GM18861 (cell line): ENCODE results near the gene ASTN2.

ENCODE experiments used
- ATAC-seq: cut with Tn5 transposase; IDR thresholded peaks from one replicate; pipeline ENCODE4 v1.9.1; 2021; ENCODE audit not compliant: unreplicated experiment

Gene ASTN2

DNA sequence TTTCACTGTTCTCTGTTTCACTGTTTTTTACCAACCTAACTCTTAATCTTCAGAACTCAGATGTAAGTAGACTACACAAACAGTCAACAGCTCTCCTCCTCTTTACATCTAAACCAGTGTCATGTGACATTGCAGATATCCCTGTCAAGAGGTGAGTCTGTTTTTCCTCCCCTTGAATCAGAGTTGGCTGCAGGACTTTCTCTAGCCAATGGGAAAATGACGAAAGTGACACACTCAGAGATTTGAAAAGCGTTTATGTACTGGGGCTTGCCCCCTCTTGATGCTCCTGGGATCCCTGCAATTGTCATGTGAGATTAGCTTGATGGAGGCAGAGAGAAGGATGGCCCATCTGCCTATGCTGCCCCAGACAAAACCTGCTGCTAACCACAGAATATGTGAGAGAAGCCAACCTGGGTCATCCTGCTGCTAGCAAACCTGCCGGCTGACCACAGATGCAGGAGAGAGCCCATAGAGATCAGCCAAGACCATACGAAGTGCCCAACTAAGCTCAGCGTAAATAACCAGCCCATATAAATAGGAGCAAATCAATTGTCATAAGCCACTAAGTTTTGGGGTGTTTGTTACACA lies 111.1 kb downstream of the ASTN2 start:
- no peak for ATAC-seq

DNA sequence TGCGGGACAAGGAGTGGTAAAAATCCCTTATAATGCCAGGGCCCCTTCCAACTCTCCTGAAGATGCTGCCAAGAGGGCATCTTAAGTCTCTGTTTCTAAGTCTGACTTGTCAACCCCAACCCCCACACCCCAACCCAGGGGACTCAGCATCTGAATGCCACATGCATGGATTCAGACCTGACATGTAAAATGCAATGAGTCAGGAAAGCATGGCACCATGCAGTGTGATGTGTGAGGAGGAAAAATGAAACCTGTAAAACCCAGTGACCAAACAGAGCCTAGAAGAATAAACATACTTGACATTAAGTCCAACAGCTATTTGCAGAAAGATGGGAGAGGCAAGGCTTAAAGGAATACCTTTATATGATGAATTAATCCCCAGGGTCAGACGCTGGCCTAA lies 112.4 kb downstream of the ASTN2 start:
- ATAC-seq: no peak

DNA sequence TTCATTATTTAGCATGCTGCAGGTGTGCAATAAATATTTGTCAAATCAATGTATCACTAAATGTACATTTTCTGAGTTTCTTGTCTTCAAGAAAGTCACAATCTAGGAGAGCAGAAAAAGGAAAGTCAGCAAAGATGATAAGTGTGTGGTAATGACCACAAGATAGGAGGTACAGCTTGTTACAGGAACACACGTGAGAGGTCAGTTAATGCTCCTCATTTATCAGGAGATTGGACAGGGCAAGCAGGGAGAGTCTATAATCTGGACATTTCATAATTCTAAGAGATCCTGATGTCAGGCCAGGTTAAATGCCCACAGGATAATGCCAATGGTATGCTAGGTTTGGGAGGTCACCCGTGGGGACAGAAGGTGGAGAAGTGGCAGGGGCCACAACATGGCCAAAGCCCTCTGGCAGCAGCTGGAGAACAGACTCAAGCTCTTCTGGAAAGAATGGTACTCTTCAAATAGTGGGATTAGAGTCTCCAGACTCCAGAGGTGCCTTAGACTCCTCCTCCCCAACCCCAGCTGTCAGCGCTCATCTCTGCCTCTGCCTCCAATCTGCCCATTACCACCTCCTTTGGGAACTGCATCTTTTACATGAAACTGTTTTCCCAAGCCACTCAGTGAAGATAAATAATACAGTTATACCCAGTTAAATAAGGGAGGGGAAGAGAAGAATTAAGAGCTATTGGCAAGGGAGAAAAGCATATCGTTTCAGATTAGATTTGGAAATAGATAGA lies 114.3 kb downstream of the ASTN2 start:
- ATAC-seq: no peak

DNA sequence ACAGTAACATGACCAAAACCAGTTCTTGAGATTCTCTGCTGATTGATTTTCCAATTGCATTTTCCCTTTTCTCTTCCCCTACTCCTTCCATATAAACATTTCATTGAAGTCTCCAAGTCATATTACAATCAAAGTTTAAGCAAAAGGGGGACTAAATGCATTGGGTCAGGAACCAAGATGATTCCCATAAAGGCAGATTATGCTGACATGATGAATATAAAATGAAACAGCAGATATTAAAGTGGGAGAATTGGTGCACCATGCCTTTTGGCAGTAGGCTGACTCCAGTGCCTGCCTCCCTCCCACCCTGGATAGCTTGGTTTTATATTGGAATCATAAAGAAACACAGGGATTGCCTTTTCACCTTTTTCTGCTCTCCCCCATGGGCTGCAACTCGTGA lies 118.4 kb downstream of the ASTN2 start:
- ATAC-seq: no peak

DNA sequence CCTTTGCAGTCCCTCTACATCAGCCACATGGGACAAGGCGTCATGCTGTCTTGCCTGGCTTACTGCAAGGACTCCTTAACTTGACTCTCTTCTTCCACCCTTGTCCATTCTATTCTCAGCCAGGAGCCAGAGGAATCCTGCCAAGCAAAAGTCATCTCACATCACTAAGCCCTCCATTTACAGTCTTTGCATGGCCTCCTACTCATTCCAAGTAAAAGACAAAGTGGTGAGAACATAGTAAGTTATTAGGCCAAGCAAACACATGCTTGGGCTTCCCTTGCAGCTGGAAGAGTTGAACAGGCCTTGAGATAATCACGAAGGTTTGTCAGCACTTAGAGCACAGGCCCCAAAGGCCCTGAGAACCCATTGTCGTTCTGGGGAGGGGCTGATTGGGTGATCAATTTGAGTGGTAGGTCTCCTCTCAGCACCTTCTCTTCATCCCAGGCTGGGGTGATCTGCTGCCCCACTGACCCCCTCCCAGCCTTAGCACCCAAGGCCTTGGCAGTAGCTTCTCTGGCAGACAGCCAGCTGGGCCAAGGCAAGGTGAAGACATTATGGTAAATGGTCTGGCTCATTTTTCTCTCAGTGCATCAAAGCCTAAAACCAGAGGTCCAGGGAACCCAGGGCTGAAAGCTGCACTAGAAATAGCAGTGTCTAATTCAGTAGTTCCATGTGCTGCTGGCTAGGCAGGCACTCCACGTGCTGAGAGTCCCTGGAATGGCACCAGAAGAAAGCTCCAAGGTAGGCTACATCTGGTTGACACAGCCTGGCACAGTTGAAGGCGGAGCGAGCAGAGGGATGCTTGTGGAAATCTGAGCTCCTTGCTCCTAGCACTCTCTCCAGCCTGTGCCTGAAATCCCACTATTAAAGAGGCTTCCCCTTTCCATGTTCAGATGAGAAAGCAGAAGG lies 121.4 kb downstream of the ASTN2 start:
- ATAC-seq: no peak

DNA sequence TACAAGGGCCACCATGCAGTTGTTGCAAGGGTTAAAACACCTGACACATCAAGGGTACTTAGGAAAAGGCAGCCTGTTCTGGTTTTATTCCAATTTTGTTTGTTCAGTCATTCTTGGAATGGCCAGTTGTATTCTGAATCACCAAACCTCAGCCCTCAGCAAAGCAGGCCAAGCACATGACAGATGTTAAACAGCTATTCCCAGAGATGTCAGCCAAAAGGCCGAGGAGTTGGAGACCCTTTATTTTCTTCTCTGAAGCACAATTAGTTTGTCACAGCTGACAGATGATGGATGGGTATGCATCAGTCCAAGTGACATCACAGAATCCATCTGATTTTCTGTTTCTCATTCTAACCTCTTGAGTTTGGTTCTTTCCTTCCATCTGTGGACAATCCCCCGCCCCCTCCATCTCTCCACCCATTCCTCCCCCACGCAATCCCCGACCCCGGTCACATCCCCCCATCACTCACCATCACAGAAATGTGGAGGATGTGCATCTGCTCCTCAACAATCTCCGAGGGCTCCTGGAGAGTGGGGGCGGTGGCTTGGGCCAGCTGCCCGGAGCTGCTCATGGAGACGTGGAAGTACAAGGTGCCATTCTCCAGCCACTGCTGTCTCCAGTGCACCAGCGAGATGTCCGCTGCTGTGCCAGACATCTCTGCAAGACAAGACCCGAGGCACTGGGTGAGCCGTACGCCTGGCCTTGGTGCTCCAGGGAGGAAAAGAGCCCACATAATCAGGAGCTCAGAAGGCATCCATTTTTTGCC lies 123.8 kb downstream of the ASTN2 start:
- no peak for ATAC-seq

DNA sequence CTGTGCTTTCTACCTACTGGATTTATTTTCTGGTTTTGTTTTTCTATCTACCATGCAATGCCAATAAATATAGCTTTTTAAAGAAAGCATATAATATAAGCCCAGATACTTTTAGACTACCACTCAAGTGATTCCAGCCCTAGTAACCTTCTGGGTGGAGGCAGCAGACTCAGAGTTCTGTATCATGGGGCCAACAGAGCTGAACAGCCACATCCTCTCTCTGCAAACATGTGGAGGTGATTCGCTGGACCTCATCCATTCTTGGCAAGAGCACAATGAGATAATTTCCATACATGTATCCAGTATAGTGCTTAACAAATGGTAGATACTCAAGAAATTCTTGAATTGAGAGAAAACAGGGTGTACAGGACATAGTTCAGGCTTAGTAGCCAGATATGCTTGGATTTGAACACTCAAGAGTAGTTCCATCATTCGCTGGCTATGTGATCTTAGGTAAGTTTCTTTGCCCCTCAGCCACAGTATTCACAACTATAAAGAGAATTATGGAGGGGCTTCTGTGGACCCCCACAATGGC lies 124.5 kb downstream of the ASTN2 start:
- no peak for ATAC-seq

DNA sequence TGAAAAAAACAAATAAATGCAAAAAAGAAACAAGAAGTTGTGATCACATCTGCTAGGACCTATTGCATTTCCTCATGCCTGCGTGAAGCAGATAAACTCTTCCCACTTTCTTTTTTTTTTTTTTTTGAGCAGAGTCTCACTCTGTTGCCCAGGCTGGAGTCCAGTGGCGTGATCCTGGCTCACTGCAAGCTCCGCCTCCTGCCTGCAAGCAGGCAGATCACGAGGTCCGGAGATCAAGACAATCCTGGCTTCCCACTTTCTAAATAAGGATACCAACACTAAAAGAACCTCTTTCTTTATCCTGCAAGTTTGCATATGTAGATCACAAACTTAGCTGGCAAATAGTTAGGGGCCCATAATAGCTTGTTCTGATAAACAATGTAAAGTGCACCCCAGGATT lies 128.6 kb downstream of the ASTN2 start:
- ATAC-seq: no peak

DNA sequence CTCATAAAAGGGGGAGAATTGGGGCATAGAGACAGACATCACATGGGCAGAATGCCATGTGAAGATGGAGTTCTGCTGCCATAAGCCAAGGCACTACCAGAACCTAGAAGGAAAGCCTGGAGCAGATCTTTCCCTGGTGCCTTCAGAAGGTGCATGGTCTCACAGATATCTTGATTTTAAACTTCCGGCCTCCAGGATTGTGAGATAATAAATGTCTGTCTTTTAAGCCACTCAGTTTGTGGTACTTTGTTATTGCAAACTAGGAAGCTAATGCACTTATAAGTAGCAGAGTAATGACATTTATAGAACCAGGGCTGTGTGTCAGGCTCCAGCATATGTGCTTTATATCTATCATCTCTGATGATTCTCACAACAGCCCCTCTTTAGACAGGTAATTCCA lies 130.4 kb downstream of the ASTN2 start:
- ATAC-seq: no peak

DNA sequence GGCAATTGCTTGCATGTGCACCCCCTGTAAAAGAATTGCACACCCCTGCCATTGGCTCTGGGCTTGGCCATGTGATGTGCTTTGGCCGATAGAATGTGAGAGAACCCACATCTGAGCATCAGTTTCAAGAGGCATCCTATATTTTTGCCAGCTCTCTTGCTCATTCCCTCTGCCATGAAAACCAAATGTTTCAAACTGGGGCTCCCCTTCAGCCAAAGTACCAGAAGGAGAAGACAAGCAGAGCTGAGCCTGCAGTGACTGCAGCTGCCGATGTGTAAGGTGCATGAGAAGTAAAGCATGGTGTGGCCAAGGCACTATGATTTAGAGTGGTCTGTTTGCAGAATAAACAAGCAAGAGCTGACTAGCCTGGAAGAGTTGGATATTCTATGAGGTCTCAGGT lies 132.3 kb downstream of the ASTN2 start:
- no peak for ATAC-seq

DNA sequence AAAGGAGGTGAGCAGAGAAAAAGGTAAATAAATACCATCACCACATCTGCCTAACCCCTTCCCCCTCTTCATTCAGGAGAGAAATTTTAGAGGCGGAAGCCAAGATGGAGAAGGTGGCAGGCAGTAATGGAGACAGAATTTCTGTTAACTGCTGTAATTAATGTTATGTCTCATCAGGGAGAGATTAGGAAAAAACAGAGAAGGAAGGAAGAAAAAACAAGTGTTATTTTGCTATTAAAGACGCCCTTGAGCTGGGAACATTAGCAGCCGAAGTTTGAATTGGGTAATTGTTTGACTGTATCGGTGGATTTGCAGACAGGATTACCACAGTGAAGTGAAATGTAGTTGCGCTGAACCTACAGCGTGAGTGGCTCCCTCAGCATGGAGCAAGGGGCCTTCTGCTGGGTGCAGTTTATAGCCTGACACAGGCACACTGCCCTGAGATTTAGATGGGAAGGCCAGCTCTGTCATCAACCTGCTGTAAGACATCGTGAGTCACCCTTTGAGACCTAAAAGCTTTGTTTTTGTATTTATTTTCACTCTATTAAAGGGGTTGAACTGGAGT lies 136.3 kb downstream of the ASTN2 start:
- no peak for ATAC-seq

DNA sequence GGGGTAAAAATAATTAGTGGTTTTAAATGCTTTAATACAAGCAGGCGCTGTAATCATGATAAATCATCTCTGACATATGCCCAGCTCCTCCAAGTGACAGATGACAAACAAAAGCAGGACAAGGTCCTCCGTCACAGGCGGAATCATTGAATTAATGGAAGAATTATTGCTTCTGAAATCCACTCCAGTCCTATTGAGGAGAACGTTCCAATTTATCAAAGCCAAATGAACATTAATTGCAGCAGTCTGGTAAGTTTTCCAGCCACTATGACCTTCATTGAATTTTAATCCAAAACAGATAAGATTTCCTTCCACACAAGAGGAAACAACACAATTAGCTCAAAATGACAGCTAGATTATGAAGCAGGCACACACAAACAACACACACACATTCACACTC lies 136.8 kb downstream of the ASTN2 start:
- no peak for ATAC-seq

DNA sequence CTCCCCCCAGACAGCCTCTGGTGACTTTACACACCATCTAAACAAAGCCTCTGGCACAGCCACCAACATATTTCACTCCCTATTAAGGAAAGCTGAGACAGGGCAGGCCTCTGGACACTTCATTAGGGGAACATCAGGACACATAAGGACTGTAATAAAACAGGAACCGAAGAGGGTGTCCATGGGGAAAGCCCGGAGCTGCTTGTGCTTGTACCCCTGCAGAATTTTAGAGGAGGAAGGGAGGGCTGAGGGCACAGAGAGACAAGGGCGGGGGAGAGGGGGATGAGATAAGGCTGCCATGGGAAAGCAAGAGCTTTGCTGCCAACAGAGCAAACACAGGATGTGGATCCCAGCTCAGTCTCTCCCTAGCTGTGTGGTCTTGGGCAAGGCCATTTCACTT lies 138.4 kb downstream of the ASTN2 start:
- no peak for ATAC-seq

DNA sequence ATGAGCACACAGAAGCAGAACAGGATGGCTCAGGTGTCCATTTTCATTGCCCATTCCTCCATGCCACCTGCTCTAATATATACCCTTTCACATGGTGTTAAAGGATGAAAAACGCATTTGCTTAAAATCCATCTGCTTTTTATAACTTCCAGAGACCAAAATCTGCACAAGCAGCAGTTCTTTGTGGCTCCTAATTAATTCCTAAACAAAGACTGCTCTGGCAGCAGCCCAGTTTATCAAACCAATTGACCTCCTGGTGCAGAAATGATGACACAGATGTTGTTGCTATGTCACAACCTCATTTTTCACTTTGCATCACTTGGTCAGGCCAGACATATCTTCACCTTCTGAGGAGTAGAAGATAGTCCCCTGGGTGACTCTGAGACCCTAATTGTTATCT lies 141.2 kb downstream of the ASTN2 start:
- no peak for ATAC-seq

DNA sequence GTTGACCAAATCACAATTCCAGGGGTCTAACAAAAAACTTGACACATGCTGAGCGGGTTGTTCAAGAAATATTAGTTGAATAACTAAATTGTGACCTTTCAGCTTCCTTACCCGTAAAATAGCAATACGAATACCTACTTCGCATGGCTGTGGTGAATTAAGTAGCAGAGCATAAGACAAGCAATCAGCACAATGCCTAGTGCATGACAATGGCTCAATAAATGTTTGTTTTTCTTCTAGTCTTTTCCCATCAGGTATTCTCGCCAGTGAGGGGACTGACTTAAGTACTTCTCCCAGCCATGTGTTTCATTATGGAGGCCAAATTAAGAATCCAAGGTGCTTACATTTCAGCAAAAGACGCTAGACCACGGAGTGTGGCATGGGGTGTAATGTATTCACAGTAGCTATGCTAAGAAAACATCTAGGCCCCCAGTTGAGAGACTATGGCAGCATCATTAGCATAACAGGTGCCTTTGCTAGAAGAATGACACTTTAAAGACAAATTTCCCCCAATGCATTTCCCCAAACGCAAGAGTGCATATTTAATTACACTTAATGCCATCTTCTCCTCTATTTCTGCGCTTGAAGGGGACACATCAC lies 145.9 kb downstream of the ASTN2 start:
- ATAC-seq: no peak

DNA sequence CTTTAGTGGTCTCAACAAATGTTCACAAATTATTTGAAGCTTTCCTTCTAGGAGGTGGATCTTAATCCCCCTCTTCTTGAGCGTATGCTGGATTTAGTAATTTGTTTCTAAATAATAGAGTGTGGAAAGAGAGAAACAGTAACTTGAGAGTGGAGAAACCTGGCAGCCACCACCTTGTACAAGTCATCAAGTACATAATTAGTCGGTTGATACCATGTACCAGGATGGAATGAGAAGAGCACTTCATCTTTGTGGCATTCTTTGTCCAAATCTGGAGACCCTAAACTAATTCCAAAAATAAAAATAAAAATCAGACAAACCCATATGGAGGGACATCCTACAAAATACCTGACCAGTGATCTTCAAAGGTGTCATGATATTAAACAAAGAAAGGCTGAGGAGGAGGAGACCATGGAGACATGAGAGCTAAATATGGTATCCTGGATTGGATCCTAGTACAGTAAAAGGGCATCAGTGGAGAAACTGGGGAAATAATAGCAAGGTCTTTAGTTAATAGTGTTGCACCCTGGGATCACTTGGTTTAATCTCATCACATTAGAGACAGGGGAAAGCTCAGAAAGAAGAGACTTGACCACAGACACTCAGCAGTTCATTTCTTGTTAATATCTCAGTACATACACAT lies 147.9 kb downstream of the ASTN2 start:
- ATAC-seq: no peak

DNA sequence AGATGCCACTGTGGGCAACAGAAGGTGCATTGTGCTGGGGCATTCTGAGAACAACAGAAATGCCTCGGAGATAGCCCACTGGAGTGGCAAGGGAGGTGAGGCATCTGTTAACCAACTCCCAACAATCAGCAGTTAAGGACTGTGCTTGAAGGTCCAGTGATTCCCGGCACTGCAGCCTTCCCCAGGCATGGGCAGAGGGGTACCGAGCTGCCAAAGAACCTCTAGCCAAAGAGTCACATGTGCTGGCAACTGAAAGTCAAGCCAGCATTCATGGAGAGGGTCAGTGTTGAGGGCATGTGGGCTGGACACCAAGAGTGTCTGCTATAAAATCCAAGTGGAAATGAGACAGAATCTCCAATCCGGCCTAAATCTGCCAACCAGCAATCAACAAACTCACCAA lies 149.6 kb downstream of the ASTN2 start:
- ATAC-seq: no peak

DNA sequence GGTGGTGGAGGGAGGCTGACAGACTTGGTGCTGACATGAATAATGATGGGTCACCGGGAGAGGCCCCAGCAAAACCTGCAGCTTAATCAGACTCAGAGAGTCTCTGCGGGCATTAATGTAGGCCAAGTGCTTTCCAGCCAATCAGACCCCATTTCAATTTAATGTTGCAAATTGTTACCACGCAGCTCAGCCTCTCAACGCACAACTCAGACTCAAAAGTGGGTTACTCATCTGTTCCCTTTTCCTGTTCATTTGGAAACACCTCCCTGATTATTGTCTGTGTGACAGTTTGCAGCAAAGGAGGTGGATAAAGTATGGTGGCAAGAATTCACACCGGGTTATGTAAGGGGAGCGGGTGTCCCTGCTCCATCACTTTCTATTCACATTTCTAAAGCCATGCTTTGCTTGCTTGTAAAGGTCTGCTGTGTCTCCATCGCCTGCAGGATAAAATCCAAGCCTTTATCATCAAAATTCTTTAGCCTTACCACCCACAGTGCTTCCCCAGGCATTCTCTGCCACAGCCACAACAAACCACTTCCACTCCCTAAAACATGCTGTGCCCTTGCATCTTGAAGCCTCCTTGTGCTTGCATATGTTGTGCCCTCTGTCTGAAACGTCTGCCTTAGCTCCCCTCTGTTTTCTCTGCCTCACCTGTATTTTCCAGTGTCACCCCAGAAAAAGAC lies 156.5 kb downstream of the ASTN2 start:
- ATAC-seq: no peak

DNA sequence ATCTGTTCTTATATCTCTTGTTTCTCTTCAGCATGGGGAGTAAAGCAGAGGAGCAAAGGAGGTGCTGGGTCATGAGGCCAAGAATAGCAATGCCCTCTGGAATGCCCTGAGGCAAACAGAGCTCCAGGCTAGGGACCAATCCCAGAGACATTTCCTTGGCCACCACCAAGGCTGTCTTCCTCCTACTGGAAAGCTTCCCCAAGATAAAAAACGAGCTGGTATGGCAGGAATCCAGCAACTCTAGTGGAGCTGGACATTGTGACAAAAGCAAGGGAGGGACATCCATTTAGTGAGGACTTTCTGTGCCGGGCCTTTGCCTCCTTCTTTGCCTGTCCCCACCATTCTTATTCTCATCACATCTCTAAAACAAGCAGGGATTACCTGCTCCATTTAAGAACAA lies 161.6 kb downstream of the ASTN2 start:
- ATAC-seq: no peak
